Esophagus muscularis mucosa (tissue), 3 donors: ENCODE measurements around the gene ACR.

Source experiments
- CTCF ChIP-seq, 3 experiments: fragments of 200-600 bp in 2 of 3; fragments of 450-650 bp in 1 of 3; sonication (generic) in 2 of 3; IDR thresholded peaks; one replicate each; pipeline ENCODE4 v1.5.1; 2017 to 2019; ENCODE audit warnings: antibody characterized with exemption in 3 of 3, mild to moderate bottlenecking in 2 of 3, moderate library complexity in 1 of 3
- POLR2A ChIP-seq: fragments of 450-650 bp; IDR thresholded peaks from one replicate; pipeline ENCODE4 v1.6.1; 2017; ENCODE audit warnings: antibody characterized with exemption, moderate library complexity, mild to moderate bottlenecking, low read depth
- POLR2AphosphoS5 ChIP-seq, 2 donors: sonication (generic); formaldehyde crosslinking; IDR thresholded peaks; one replicate each; pipeline ENCODE4 v1.6.1; 2017; ENCODE audit warnings: antibody characterized with exemption in 2 of 2

GRCh38 chr22:50696251-50696798 is 41.7 kb upstream of the ACR start:
- TF ChIP-seq POLR2A (no peak), POLR2AphosphoS5 (IDR thresholded peaks at IDR 0.05) (no peak), CTCF (IDR thresholded peaks at IDR 0.05) (no peak)
